Small intestine (tissue), 7 donors: Measurements from ENCODE around the gene UBE2D3. TPM values are rescaled to one million over a fixed set of nuclear protein-coding genes. Genes with fewer than 3 reads are reported as not detected.

ENCODE experiments used
- DNase-seq, 2 donors: peaks; one replicate each; pipeline versions ENCODE4 v3.0.0 to v3.0.0-alpha.2; 2013
- FAIRE-seq: peaks from 2 replicates; lab custom pipeline; 2012; peaks lifted over from hg19 to GRCh38; lab: Jason Lieb, UNC
- H3K27ac ChIP-seq, 3 donors: one replicate each; pipeline ENCODE4 v1.5.1; 2013; ENCODE audit warnings: low read length in 2 of 3, mild to moderate bottlenecking in 2 of 3, control low read depth in 1 of 3, inconsistent platforms in 1 of 3, low read depth in 1 of 3, moderate library complexity in 1 of 3
- H3K27me3 ChIP-seq, 3 donors: one replicate each; pipeline ENCODE4 v1.6.1; 2013; ENCODE audit warnings: low read length in 3 of 3, inconsistent platforms in 1 of 3; ENCODE audit not compliant: control insufficient read depth in 3 of 3, insufficient read depth in 3 of 3
- H3K36me3 ChIP-seq, 3 donors: one replicate each; pipeline ENCODE4 v1.6.1; 2013; ENCODE audit warnings: low read length in 3 of 3, inconsistent platforms in 1 of 3, low read depth in 1 of 3, mild to moderate bottlenecking in 1 of 3, moderate library complexity in 1 of 3; ENCODE audit not compliant: control insufficient read depth in 3 of 3, insufficient read depth in 2 of 3
- H3K4me1 ChIP-seq, 3 donors: one replicate each; pipeline ENCODE4 v1.6.1; 2013; ENCODE audit warnings: low read length in 2 of 3, inconsistent platforms in 1 of 3, low read depth in 1 of 3, mild to moderate bottlenecking in 1 of 3, moderate library complexity in 1 of 3; ENCODE audit not compliant: control insufficient read depth in 3 of 3, insufficient read depth in 2 of 3
- H3K4me3 ChIP-seq, 3 donors: one replicate each; pipeline ENCODE4 v1.5.1; 2013; ENCODE audit warnings: low read length in 3 of 3, control low read depth in 1 of 3, inconsistent platforms in 1 of 3, low read depth in 1 of 3, mild to moderate bottlenecking in 1 of 3, moderate library complexity in 1 of 3
- H3K9me3 ChIP-seq, 2 donors: one replicate each; pipeline ENCODE4 v1.6.1; 2013; ENCODE audit warnings: low read depth in 1 of 2, low read length in 1 of 2; ENCODE audit not compliant: control insufficient read depth in 2 of 2, insufficient read depth in 1 of 2
- WGBS, 3 donors: extraction: QIAGEN DNeasy Blood & Tissue Kit; methylation state at CpG; one replicate each; pipeline ENCODE4 v1.1.7; 2013; 5-methylcytosine and 5-hydroxymethylcytosine counted together
- polyA plus RNA-seq, 4 donors: library from polyadenylated mRNA; stranded (reverse) in 3 of 4; unstranded in 1 of 4; fragments of 200-250 nt in 3 of 4; fragments of 120-200 nt in 1 of 4; gene quantifications; one replicate each; pipeline versions ENCODE4 v1.2.1 to v1.2.3, GENCODE V29; 2013
- donor health status: healthy with polysubstance abuse.
- donor health status: control.
- donor health status: control.
- donor health status: Bipolar disorder and iron deficiency.
- donor health status: healthy.

UBE2D3 gene
- polyA plus RNA-seq, 4 donors, result 173 to 298 (median 240) TPM

GRCh38 chr4:102799816-102800215 lies 27.5 kb downstream of the UBE2D3 start:
- no peak for FAIRE-seq
- no peak for DNase-seq
- peaks cover 3 to 22% (median 13%) of the 10 kb centered on the region in 3 donors for H3K36me3 ChIP-seq
- H3K4me1 ChIP-seq, result no peaks in the 10 kb centered on the region
- no peaks in the 10 kb centered on the region for H3K27me3 ChIP-seq
- no peak overlapping the region for H3K27ac ChIP-seq
- H3K4me3 ChIP-seq, result no peak overlapping the region
- no peaks in the 10 kb centered on the region for H3K9me3 ChIP-seq
- 90 to 97% (median 92%) methylated on average over 2 of the region's 2 CpGs for WGBS, 3 donors

GRCh38 chr4:102794999-102795398 lies 32.4 kb downstream of the UBE2D3 start:
- Histone ChIP-seq H3K36me3 (peaks cover 3 to 15% (median 5%) of the 10 kb centered on the region in 3 donors), H3K27me3 (no peaks in the 10 kb centered on the region), H3K9me3 (no peaks in the 10 kb centered on the region), H3K4me1 (no peaks in the 10 kb centered on the region), H3K4me3 (no peak overlapping the region), H3K27ac (no peak overlapping the region)
- 93 to 98% (median 95%) methylated on average over 2 of the region's 2 CpGs for WGBS, 3 donors
- no peak for FAIRE-seq
- no peak for DNase-seq

GRCh38 chr4:102792361-102792936 lies 34.9 kb downstream of the UBE2D3 start:
- peaks cover 3 to 6% (median 3%) of the 10 kb centered on the region in 3 donors for H3K36me3 ChIP-seq
- 70 to 84% (median 76%) methylated on average over 2 of the region's 2 CpGs for whole genome bisulfite sequencing, 3 donors
- H3K4me3 ChIP-seq, result no peak overlapping the region
- FAIRE-seq (no peak), DNase-seq (no peak)
- no peak overlapping the region for H3K27ac ChIP-seq
- H3K9me3 ChIP-seq, result no peaks in the 10 kb centered on the region
- H3K4me1 ChIP-seq, result no peaks in the 10 kb centered on the region
- no peaks in the 10 kb centered on the region for H3K27me3 ChIP-seq

- no peaks in the 10 kb centered on the region for H3K4me1 ChIP-seq
- H3K27me3 ChIP-seq, result no peaks in the 10 kb centered on the region
- H3K36me3 ChIP-seq, result peaks cover 3% of the 10 kb centered on the region in 3 donors
- H3K9me3 ChIP-seq, result no peaks in the 10 kb centered on the region
- no peak overlapping the region for H3K27ac ChIP-seq
- 82 to 88% (median 82%) methylated on average over 7 of the region's 7 CpGs for WGBS, 3 donors
- DNase-seq (no peak), FAIRE-seq (no peak)
- no peak overlapping the region for H3K4me3 ChIP-seq
Observed at GRCh38 chr4:102791318-102791835, 36.0 kb downstream of the UBE2D3 start.

- 64 to 83% (median 67%) methylated on average over 3 of the region's 3 CpGs for WGBS, 3 donors
- Histone ChIP-seq H3K9me3 (peaks cover 0 to 2% of the 10 kb centered on the region in 2 donors), H3K27me3 (no peaks in the 10 kb centered on the region), H3K36me3 (peaks cover 0 to 3% (median 3%) of the 10 kb centered on the region in 3 donors), H3K27ac (no peak overlapping the region), H3K4me3 (no peak overlapping the region), H3K4me1 (no peaks in the 10 kb centered on the region)
- DNase-seq (no peak), FAIRE-seq (no peak)
Observed at GRCh38 chr4:102789317-102789717, 38.0 kb downstream of the UBE2D3 start.

- FAIRE-seq, result no peak
- no peak overlapping the region for H3K4me3 ChIP-seq
- 92 to 96% (median 94%) methylated on average over 3 of the region's 3 CpGs for WGBS, 3 donors
Observed at GRCh38 chr4:102787944-102788343, 39.4 kb downstream of the UBE2D3 start.

GRCh38 chr4:102787096-102787881 lies 40.1 kb downstream of the UBE2D3 start:
- FAIRE-seq (no peak), DNase-seq (no peak)
- Histone ChIP-seq H3K27ac (no peak overlapping the region), H3K4me3 (no peak overlapping the region), H3K9me3 (peaks cover 0 to 2% of the 10 kb centered on the region in 2 donors), H3K36me3 (peaks cover 0 to 3% (median 3%) of the 10 kb centered on the region in 3 donors), H3K4me1 (no peaks in the 10 kb centered on the region), H3K27me3 (no peaks in the 10 kb centered on the region)
- 91 to 97% (median 96%) methylated on average over 7 of the region's 7 CpGs for WGBS, 3 donors

More at GRCh38 chr4:102787944-102788343, 39.4 kb downstream of the UBE2D3 start:
- Histone ChIP-seq H3K27me3 (no peaks in the 10 kb centered on the region), H3K9me3 (peaks cover 0 to 2% of the 10 kb centered on the region in 2 donors), H3K36me3 (peaks cover 0 to 3% (median 3%) of the 10 kb centered on the region in 3 donors), H3K27ac (no peak overlapping the region), H3K4me1 (no peaks in the 10 kb centered on the region)
- no peak for DNase-seq

- 45 to 59% (median 52%) methylated on average over 1 of the region's 1 CpG for WGBS, 3 donors
- DNase-seq, result no peak
- no peaks in the 10 kb centered on the region for H3K27me3 ChIP-seq
- H3K4me3 ChIP-seq, result no peak overlapping the region
- peaks cover 0 to under 1% (median 0%) of the 10 kb centered on the region in 3 donors for H3K36me3 ChIP-seq
- H3K9me3 ChIP-seq, result peaks cover 0 to 2% of the 10 kb centered on the region in 2 donors
- no peak for FAIRE-seq
- H3K4me1 ChIP-seq, result no peaks in the 10 kb centered on the region
- no peak overlapping the region for H3K27ac ChIP-seq
Observed at GRCh38 chr4:102786279-102786678, 41.1 kb downstream of the UBE2D3 start.
